Measurements from ENCODE around the gene PARD6B. TPM values are rescaled to one million over a fixed set of nuclear protein-coding genes. Genes with fewer than 3 reads are reported as not detected.
A peak's percentile ranks its signal among the peaks of the same experiment; 100 is the strongest.

The PARD6B gene
- total and polyA plus RNA-seq, 2 of the 13 experiments (the other 11 are each of a cell fraction or from before 2014, with no cell fraction given) = 6.9 to 22.2 TPM

DNA sequence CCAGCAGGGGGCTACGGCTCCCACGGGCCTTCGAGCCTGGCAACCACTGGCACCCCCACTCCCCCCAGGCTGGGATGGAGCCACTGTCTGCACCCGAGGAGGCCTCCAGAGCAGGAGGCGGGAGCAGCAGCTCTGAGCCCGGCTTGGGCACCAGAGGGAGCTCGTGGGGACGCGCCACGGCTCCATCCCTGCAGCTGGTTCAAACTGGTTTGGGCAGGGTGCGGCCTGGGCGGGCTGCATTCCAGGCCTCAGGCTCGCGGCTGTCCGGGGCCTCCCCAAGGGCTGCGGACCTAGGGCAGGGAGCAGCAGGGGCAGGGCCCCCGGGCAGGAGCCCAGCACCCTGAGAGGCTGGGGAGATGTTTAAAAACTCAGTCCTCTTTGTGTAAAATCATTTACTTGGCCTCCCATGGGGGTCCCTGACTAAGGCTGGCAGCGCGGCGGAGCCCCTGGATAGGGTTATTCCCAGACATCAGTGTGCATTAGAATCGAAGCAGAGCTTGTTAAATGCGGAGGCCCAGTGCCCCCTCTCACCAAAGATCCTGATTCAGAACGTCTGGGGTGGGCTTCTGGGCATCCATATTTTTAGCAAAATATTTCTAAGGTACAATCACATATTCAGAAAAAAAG, 59.4 kb downstream of the PARD6B start (continued):
- TF ChIP-seq, protein P1, sequence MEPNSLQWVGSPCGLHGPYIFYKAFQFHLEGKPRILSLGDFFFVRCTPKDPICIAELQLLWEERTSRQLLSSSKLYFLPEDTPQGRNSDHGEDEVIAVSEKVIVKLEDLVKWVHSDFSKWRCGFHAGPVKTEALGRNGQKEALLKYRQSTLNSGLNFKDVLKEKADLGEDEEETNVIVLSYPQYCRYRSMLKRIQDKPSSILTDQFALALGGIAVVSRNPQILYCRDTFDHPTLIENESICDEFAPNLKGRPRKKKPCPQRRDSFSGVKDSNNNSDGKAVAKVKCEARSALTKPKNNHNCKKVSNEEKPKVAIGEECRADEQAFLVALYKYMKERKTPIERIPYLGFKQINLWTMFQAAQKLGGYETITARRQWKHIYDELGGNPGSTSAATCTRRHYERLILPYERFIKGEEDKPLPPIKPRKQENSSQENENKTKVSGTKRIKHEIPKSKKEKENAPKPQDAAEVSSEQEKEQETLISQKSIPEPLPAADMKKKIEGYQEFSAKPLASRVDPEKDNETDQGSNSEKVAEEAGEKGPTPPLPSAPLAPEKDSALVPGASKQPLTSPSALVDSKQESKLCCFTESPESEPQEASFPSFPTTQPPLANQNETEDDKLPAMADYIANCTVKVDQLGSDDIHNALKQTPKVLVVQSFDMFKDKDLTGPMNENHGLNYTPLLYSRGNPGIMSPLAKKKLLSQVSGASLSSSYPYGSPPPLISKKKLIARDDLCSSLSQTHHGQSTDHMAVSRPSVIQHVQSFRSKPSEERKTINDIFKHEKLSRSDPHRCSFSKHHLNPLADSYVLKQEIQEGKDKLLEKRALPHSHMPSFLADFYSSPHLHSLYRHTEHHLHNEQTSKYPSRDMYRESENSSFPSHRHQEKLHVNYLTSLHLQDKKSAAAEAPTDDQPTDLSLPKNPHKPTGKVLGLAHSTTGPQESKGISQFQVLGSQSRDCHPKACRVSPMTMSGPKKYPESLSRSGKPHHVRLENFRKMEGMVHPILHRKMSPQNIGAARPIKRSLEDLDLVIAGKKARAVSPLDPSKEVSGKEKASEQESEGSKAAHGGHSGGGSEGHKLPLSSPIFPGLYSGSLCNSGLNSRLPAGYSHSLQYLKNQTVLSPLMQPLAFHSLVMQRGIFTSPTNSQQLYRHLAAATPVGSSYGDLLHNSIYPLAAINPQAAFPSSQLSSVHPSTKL (CRISPR knock-in tag; IDR thresholded peaks at IDR 0.05) = peak; percentile 84
- TF ChIP-seq RBAK (CRISPR knock-in tag; IDR thresholded peaks at IDR 0.05) = peak; percentile 65; the same call in 1 of the 2 replicates
- TF ChIP-seq MED8 (CRISPR knock-in tag; IDR thresholded peaks at IDR 0.05; ENCODE audit: insufficient replicate concordance) = peak; percentile 72
- TF ChIP-seq, protein P2, sequence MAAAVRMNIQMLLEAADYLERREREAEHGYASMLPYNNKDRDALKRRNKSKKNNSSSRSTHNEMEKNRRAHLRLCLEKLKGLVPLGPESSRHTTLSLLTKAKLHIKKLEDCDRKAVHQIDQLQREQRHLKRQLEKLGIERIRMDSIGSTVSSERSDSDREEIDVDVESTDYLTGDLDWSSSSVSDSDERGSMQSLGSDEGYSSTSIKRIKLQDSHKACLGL (CRISPR knock-in tag; IDR thresholded peaks at IDR 0.05) = no peak
- peak; percentile 95; the same call in 1 of the 2 replicates for TF ChIP-seq TARDBP (CRISPR knock-in tag; IDR thresholded peaks at IDR 0.05)
- TF ChIP-seq SATB2 (CRISPR knock-in tag; IDR thresholded peaks at IDR 0.05) = peak; percentile 90; the same call in 1 of the 2 replicates
- TF ChIP-seq ELF3 (CRISPR knock-in tag; IDR thresholded peaks at IDR 0.05) = peak; percentile 76
- no peak for TF ChIP-seq PCBP2 (optimal IDR thresholded peaks at IDR 0.05; ENCODE audit: low read depth, low read length, poor library complexity, severe bottlenecking)
- TF ChIP-seq CEBPB (IDR thresholded peaks at IDR 0.05; ENCODE audit: borderline replicate concordance, low read depth, low read length) = no peak
- peak; percentile 51; the same call in 1 of the 2 replicates for TF ChIP-seq ZNF3 (CRISPR knock-in tag; IDR thresholded peaks at IDR 0.05)
- TF ChIP-seq ZNF777 (CRISPR knock-in tag; IDR thresholded peaks at IDR 0.05) = peak; percentile 77
- peak; percentile 82; the same call in 1 of the 2 replicates for TF ChIP-seq ZNF33B (CRISPR knock-in tag; IDR thresholded peaks at IDR 0.05)
- TF ChIP-seq, protein P3, sequence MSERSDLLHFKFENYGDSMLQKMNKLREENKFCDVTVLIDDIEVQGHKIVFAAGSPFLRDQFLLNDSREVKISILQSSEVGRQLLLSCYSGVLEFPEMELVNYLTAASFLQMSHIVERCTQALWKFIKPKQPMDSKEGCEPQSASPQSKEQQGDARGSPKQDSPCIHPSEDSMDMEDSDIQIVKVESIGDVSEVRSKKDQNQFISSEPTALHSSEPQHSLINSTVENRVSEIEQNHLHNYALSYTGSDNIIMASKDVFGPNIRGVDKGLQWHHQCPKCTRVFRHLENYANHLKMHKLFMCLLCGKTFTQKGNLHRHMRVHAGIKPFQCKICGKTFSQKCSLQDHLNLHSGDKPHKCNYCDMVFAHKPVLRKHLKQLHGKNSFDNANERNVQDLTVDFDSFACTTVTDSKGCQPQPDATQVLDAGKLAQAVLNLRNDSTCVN (CRISPR knock-in tag; IDR thresholded peaks at IDR 0.05; ENCODE audit: borderline replicate concordance) = peak; percentile 88
- no peak for TF ChIP-seq ZNF468 (CRISPR knock-in tag; IDR thresholded peaks at IDR 0.05)
- peak; percentile 95; the same call in 1 of the 2 replicates for TF ChIP-seq ZNF563 (CRISPR knock-in tag; IDR thresholded peaks at IDR 0.05)
- TF ChIP-seq NFRKB (IDR thresholded peaks at IDR 0.05) = no peak
- TF ChIP-seq, protein P4, sequence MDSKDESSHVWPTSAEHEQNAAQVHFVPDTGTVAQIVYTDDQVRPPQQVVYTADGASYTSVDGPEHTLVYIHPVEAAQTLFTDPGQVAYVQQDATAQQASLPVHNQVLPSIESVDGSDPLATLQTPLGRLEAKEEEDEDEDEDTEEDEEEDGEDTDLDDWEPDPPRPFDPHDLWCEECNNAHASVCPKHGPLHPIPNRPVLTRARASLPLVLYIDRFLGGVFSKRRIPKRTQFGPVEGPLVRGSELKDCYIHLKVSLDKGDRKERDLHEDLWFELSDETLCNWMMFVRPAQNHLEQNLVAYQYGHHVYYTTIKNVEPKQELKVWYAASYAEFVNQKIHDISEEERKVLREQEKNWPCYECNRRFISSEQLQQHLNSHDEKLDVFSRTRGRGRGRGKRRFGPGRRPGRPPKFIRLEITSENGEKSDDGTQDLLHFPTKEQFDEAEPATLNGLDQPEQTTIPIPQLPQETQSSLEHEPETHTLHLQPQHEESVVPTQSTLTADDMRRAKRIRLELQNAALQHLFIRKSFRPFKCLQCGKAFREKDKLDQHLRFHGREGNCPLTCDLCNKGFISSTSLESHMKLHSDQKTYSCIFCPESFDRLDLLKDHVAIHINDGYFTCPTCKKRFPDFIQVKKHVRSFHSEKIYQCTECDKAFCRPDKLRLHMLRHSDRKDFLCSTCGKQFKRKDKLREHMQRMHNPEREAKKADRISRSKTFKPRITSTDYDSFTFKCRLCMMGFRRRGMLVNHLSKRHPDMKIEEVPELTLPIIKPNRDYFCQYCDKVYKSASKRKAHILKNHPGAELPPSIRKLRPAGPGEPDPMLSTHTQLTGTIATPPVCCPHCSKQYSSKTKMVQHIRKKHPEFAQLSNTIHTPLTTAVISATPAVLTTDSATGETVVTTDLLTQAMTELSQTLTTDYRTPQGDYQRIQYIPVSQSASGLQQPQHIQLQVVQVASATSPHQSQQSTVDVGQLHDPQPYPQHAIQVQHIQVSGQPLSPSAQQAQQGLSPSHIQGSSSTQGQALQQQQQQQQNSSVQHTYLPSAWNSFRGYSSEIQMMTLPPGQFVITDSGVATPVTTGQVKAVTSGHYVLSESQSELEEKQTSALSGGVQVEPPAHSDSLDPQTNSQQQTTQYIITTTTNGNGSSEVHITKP (CRISPR knock-in tag; IDR thresholded peaks at IDR 0.05; ENCODE audit: low read depth) = peak; percentile 89
- TF ChIP-seq, protein P5, sequence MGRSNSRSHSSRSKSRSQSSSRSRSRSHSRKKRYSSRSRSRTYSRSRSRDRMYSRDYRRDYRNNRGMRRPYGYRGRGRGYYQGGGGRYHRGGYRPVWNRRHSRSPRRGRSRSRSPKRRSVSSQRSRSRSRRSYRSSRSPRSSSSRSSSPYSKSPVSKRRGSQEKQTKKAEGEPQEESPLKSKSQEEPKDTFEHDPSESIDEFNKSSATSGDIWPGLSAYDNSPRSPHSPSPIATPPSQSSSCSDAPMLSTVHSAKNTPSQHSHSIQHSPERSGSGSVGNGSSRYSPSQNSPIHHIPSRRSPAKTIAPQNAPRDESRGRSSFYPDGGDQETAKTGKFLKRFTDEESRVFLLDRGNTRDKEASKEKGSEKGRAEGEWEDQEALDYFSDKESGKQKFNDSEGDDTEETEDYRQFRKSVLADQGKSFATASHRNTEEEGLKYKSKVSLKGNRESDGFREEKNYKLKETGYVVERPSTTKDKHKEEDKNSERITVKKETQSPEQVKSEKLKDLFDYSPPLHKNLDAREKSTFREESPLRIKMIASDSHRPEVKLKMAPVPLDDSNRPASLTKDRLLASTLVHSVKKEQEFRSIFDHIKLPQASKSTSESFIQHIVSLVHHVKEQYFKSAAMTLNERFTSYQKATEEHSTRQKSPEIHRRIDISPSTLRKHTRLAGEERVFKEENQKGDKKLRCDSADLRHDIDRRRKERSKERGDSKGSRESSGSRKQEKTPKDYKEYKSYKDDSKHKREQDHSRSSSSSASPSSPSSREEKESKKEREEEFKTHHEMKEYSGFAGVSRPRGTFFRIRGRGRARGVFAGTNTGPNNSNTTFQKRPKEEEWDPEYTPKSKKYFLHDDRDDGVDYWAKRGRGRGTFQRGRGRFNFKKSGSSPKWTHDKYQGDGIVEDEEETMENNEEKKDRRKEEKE (IDR thresholded peaks at IDR 0.05) = no peak

All from HepG2 (cell line).